Globus pallidus (tissue), 1 donor: ENCODE data around the gene RFTN1.

Experiments used
- DNase-seq: peaks from one replicate; pipeline ENCODE4 v3.0.0-alpha.2; 2015; ENCODE audit warnings: low spot score

RFTN1 gene

GRCh38 chr3:16528581-16528993, 15.1 kb upstream of the RFTN1 start:
- DNase-seq: no peak

- DNase-seq: no peak
These were observed 14.6 kb upstream of the RFTN1 start for GRCh38 chr3:16528106-16528505.

- no peak for DNase-seq
These were observed 10.7 kb upstream of the RFTN1 start for GRCh38 chr3:16524196-16524595.

- no peak for DNase-seq
These were observed 10.3 kb upstream of the RFTN1 start for GRCh38 chr3:16523778-16524177.

GRCh38 chr3:16522834-16523233, 9.3 kb upstream of the RFTN1 start:
- DNase-seq: no peak

- DNase-seq: no peak
These were observed 7.7 kb upstream of the RFTN1 start for GRCh38 chr3:16520970-16521881.

GRCh38 chr3:16520241-16520969, 6.9 kb upstream of the RFTN1 start:
- no peak for DNase-seq

- peak; percentile 26 for DNase-seq
These were observed 3.4 kb upstream of the RFTN1 start for GRCh38 chr3:16516695-16517481.

- DNase-seq: no peak
These were observed 2.5 kb upstream of the RFTN1 start for GRCh38 chr3:16515885-16516420.

- no peak for DNase-seq
These were observed 1.4 kb upstream of the RFTN1 start for GRCh38 chr3:16514755-16515353.

- DNase-seq: no peak
These were observed 662 bp upstream of the RFTN1 start for GRCh38 chr3:16514021-16514700.

GRCh38 chr3:16512435-16513140, 911 bp downstream of the RFTN1 start:
- no peak for DNase-seq

- DNase-seq: no peak
These were observed 1.6 kb downstream of the RFTN1 start for GRCh38 chr3:16511681-16512434.

GRCh38 chr3:16510620-16511319, 2.7 kb downstream of the RFTN1 start:
- DNase-seq: no peak

GRCh38 chr3:16509721-16510619, 3.5 kb downstream of the RFTN1 start:
- DNase-seq: no peak

GRCh38 chr3:16508591-16508995, 4.9 kb downstream of the RFTN1 start:
- no peak for DNase-seq

- no peak for DNase-seq
These were observed 5.3 kb downstream of the RFTN1 start for GRCh38 chr3:16508243-16508578.

- no peak for DNase-seq
These were observed 5.8 kb downstream of the RFTN1 start for GRCh38 chr3:16507578-16508242.
